CD14-positive monocyte (primary cell): ENCODE measurements around the gene TPP2. TPM values are rescaled to one million over a fixed set of nuclear protein-coding genes. Genes with fewer than 3 reads are reported as not detected.

Source experiments
- DNase-seq, 3 donors: peaks; one replicate each; pipeline ENCODE4 v3.0.0-alpha.2; 2011 to 2022
- H2AFZ ChIP-seq: 2 replicates; pipeline ENCODE4 v1.6.0; 2012; ENCODE audit warnings: mild to moderate bottlenecking, low read depth, low read length, inconsistent platforms; ENCODE audit not compliant: insufficient read depth, poor library complexity, severe bottlenecking
- H3K27ac ChIP-seq, 2 donors: 1 replicate in 1 of 2; 2 replicates in 1 of 2; pipeline ENCODE4 v1.5.1; 2012 to 2013; ENCODE audit warnings: low read length in 2 of 2, control low read depth in 1 of 2, inconsistent platforms in 1 of 2, low read depth in 1 of 2, mild to moderate bottlenecking in 1 of 2
- H3K27me3 ChIP-seq, 2 donors: one replicate each; pipeline versions ENCODE4 v1.6.0 to v1.6.1; 2011 to 2013; ENCODE audit warnings: low read length in 2 of 2; ENCODE audit not compliant: control insufficient read depth in 2 of 2, insufficient read depth in 2 of 2
- H3K36me3 ChIP-seq, 2 donors: replicated peaks in 1 of 2; 1 replicate in 1 of 2; 2 replicates in 1 of 2; pipeline versions ENCODE4 v1.5.1 to v1.6.1; 2012 to 2013; ENCODE audit warnings: low read length in 2 of 2, control low read depth in 1 of 2, inconsistent platforms in 1 of 2, mild to moderate bottlenecking in 1 of 2; ENCODE audit not compliant: insufficient read depth in 2 of 2, control insufficient read depth in 1 of 2
- H3K4me1 ChIP-seq, 2 donors: 1 replicate in 1 of 2; 2 replicates in 1 of 2; pipeline versions ENCODE4 v1.5.1 to v1.6.1; 2012 to 2013; ENCODE audit warnings: low read length in 2 of 2, control low read depth in 1 of 2, inconsistent platforms in 1 of 2, mild to moderate bottlenecking in 1 of 2, moderate library complexity in 1 of 2; ENCODE audit not compliant: insufficient read depth in 2 of 2, control insufficient read depth in 1 of 2
- H3K4me2 ChIP-seq: replicated peaks from 2 replicates; pipeline ENCODE3; 2012; ENCODE audit warnings: low read length, moderate library complexity, mild to moderate bottlenecking; ENCODE audit not compliant: poor library complexity, severe bottlenecking; ENCODE audit errors: extremely low read depth
- H3K4me3 ChIP-seq, 3 experiments: fragments of 200-600 bp in 1 of 3; sonication (generic) in 1 of 3; replicated peaks in 1 of 3; 1 replicate in 2 of 3; 2 replicates in 1 of 3; pipeline ENCODE4 v1.5.1; 2011 to 2013; ENCODE audit warnings: low read length in 3 of 3, mild to moderate bottlenecking in 3 of 3, control low read depth in 2 of 3, low read depth in 2 of 3, inconsistent platforms in 1 of 3, moderate library complexity in 1 of 3
- H3K79me2 ChIP-seq: 2 replicates; pipeline ENCODE4 v1.6.0; 2012; ENCODE audit warnings: mild to moderate bottlenecking, control low read depth, inconsistent platforms, low read length, moderate library complexity; ENCODE audit not compliant: insufficient read depth
- H3K9ac ChIP-seq: 2 replicates; pipeline ENCODE4 v1.6.0; 2017; ENCODE audit warnings: low read length, mild to moderate bottlenecking; ENCODE audit not compliant: insufficient read depth, poor library complexity, severe bottlenecking
- H3K9me3 ChIP-seq, 2 donors: replicated peaks in 1 of 2; 1 replicate in 1 of 2; 2 replicates in 1 of 2; pipeline versions ENCODE4 v1.5.1 to v1.6.1; 2012 to 2013; ENCODE audit warnings: low read length in 2 of 2, control low read depth in 1 of 2; ENCODE audit not compliant: control insufficient read depth in 1 of 2, insufficient read depth in 1 of 2
- H4K20me1 ChIP-seq: 2 replicates; pipeline ENCODE4 v1.6.0; 2012; ENCODE audit warnings: mild to moderate bottlenecking, low read length, control low read depth, moderate library complexity; ENCODE audit not compliant: insufficient read depth
- H3K27ac Mint-ChIP-seq, 7 donors: one replicate each; pipeline ENCODE4 v1.8.0; 2020; ENCODE audit warnings: mild to moderate bottlenecking in 7 of 7, mixed read lengths in 7 of 7, moderate library complexity in 6 of 7, inconsistent platforms in 2 of 7
- H3K27me3 Mint-ChIP-seq, 3 donors: one replicate each; pipeline ENCODE4 v1.8.0; 2021 to 2022; ENCODE audit warnings: low read depth in 3 of 3, mild to moderate bottlenecking in 3 of 3, mixed read lengths in 3 of 3, moderate library complexity in 3 of 3, inconsistent platforms in 1 of 3
- H3K36me3 Mint-ChIP-seq, 2 donors: one replicate each; pipeline ENCODE4 v1.8.0; 2020; ENCODE audit warnings: mixed read lengths in 2 of 2, inconsistent platforms in 1 of 2, mild to moderate bottlenecking in 1 of 2
- H3K4me1 Mint-ChIP-seq: one replicate; pipeline ENCODE4 v1.8.0; 2020; ENCODE audit warnings: mild to moderate bottlenecking, mixed read lengths
- H3K4me3 Mint-ChIP-seq, 2 donors: one replicate each; pipeline ENCODE4 v1.8.0; 2020; ENCODE audit warnings: mild to moderate bottlenecking in 2 of 2, mixed read lengths in 2 of 2, moderate library complexity in 1 of 2
- H3K9me3 Mint-ChIP-seq, 7 donors: one replicate each; pipeline ENCODE4 v1.8.0; 2020 to 2022; ENCODE audit warnings: mixed read lengths in 7 of 7, mild to moderate bottlenecking in 6 of 7, moderate library complexity in 6 of 7, inconsistent platforms in 2 of 7
- WGBS: methylation state at CpG from one replicate; pipeline ENCODE4 v1.1.5; 2013; ENCODE audit warnings: missing lambda C conversion rate; ENCODE audit not compliant: insufficient coverage; 5-methylcytosine and 5-hydroxymethylcytosine counted together
- intact Hi-C, 2 donors: fragments of 100-400 bp; cut with micrococcal nuclease; formaldehyde crosslinking; loops; one replicate each; pipeline versions ENCODE4 v1.15.0 to v1.15.1; 2023
- polyA plus RNA-seq, 3 donors: library from polyadenylated mRNA; depleted of rRNA in 1 of 3; unstranded in 2 of 3; stranded (reverse) in 1 of 3; fragments of 300-500 nt in 2 of 3; fragments of >200 nt in 1 of 3; fragmentation: Illumina TruSeq in 2 of 3; gene quantifications; 1 replicate in 2 of 3; 2 replicates in 1 of 3; pipeline ENCODE4 v1.2.3, GENCODE V29; 2012 to 2021
- TF ChIP-seq, protein P1 (sequence below): fragments of 200-600 bp; IDR thresholded peaks from one replicate; pipeline ENCODE4 v1.8.0; 2022; ENCODE audit warnings: antibody characterized with exemption, mild to moderate bottlenecking

Gene TPP2
- polyA plus RNA-seq, 3 donors: 18.0 to 39.7 (median 26.0) TPM

DNA sequence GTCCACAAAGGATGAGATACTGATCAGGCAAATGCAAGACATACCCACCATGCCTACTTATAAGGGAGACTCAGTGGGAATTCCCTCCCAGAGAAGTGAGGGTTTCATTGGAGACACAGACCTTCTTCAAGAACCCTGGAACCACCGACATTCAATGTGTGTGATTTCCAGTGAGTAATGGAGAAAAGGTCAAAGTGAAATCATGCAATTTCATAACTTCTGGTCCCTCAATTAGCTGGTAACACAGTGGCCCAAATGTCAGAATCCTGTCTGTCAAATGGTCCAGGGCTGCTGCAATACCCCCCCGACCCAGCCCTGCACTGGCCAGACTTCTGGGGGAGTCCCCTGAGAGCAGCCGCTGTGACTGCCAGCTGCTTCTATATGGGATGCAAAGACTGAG is 102.7 kb downstream of the TPP2 start:
- Histone ChIP-seq H3K4me2 (no peak overlapping the region), H3K9ac (no peak overlapping the region), H3K27me3 (peaks cover 0 to under 1% of the 10 kb centered on the region in 2 donors), H3K79me2 (no peaks in the 10 kb centered on the region), H2AFZ (no peak overlapping the region), H3K9me3 (peaks cover 0 to 3% of the 10 kb centered on the region in 2 donors), H3K36me3 (no peaks in the 10 kb centered on the region), H3K4me3 (no peak overlapping the region), H4K20me1 (no peaks in the 10 kb centered on the region), H3K4me1 (no peaks in the 10 kb centered on the region), H3K27ac (no peak overlapping the region)
- no peak for DNase-seq
- peaks cover 4 to 7% (median 6%) of the 10 kb centered on the region in 7 donors for H3K9me3 Mint-ChIP-seq
- no peaks in the 10 kb centered on the region for H3K4me1 Mint-ChIP-seq
- H3K27me3 Mint-ChIP-seq: peaks cover 3 to 6% (median 5%) of the 10 kb centered on the region in 3 donors
- TF ChIP-seq, protein P1, sequence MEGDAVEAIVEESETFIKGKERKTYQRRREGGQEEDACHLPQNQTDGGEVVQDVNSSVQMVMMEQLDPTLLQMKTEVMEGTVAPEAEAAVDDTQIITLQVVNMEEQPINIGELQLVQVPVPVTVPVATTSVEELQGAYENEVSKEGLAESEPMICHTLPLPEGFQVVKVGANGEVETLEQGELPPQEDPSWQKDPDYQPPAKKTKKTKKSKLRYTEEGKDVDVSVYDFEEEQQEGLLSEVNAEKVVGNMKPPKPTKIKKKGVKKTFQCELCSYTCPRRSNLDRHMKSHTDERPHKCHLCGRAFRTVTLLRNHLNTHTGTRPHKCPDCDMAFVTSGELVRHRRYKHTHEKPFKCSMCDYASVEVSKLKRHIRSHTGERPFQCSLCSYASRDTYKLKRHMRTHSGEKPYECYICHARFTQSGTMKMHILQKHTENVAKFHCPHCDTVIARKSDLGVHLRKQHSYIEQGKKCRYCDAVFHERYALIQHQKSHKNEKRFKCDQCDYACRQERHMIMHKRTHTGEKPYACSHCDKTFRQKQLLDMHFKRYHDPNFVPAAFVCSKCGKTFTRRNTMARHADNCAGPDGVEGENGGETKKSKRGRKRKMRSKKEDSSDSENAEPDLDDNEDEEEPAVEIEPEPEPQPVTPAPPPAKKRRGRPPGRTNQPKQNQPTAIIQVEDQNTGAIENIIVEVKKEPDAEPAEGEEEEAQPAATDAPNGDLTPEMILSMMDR: no peak
- 100% methylated on average over 2 of the region's 3 CpGs for WGBS
- no peak overlapping the region for H3K27ac Mint-ChIP-seq
- intact Hi-C loops: no loop called here
- no peak overlapping the region for H3K4me3 Mint-ChIP-seq
- no peaks in the 10 kb centered on the region for H3K36me3 Mint-ChIP-seq

DNA sequence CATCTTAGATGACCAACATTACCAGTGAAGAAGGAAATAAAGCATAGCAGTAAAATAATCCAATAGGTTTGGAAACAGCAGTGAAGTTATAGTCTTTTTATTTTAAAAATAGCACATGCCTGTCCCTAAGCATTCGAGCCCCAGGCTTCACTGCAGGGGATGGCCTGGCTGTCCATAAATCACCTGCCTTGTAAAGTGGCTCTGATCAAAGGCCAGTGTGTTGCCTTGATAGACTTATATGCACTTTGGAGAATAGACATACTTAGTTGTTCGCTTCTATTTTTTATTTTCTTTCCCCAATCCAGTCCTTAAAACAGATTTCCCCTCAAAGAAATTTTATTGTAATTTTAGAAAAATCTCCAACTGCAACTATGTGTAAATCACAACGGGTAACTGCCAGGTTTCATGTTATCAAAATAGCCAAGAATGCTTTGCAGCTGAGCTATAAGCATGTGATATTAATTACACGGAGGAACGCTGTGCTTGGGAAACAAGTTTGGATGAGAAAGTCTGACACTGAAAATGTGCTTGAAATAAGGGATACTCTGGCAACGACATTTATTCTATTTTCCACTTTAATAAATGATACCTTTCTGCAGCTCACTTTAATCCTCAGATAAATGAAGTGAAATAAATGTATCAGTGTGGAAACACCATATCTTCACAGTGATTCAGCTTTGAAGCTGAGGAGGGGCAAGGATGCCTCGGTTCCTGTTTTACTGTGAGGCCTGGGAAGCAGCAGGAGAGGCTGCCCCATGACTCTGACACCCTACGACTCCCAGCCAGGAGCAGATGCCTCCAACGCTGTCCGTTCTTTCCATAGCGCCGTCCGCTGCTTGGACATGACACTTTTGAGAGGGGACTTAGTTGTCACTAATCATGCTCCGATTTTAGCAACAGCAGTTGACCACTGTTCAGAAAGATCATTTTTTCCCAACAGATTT is 103.6 kb downstream of the TPP2 start:
- Histone ChIP-seq H3K4me3 (no peak overlapping the region), H3K27me3 (no peaks in the 10 kb centered on the region), H3K36me3 (no peaks in the 10 kb centered on the region), H2AFZ (no peak overlapping the region), H3K27ac (no peak overlapping the region), H4K20me1 (no peaks in the 10 kb centered on the region), H3K4me2 (no peak overlapping the region), H3K79me2 (no peaks in the 10 kb centered on the region), H3K4me1 (no peaks in the 10 kb centered on the region), H3K9me3 (peaks cover 0 to 3% of the 10 kb centered on the region in 2 donors), H3K9ac (no peak overlapping the region)
- H3K4me1 Mint-ChIP-seq: no peaks in the 10 kb centered on the region
- DNase-seq: no peak
- TF ChIP-seq, protein P1: no peak
- intact Hi-C loops: no loop called here
- 83% methylated on average over 7 of the region's 14 CpGs for WGBS
- peaks cover 4 to 7% (median 6%) of the 10 kb centered on the region in 7 donors for H3K9me3 Mint-ChIP-seq
- H3K27ac Mint-ChIP-seq: no peak overlapping the region
- no peaks in the 10 kb centered on the region for H3K36me3 Mint-ChIP-seq
- H3K27me3 Mint-ChIP-seq: peaks cover 0 to 5% (median 1%) of the 10 kb centered on the region in 3 donors
- H3K4me3 Mint-ChIP-seq: no peak overlapping the region
